NCI-H146 (cell line): Measurements from ENCODE around the gene POLR3K.

Experiments used
- DNase-seq: peaks from one replicate; lab custom pipeline; 2025; lab: John Stamatoyannopoulos, UW

POLR3K gene

GRCh38 chr16:78444-79150 lies 25.2 kb upstream of the POLR3K start:
- DNase-seq = peak; percentile 50

GRCh38 chr16:77807-78443 lies 24.5 kb upstream of the POLR3K start, which contains the start of gene MPG:
Gene MPG (plus strand): TSS chr16:78225. CDS start chr16:78310, 85 bp downstream.
- peak; percentile 91 for DNase-seq

- peak; percentile 77 for DNase-seq
Observed at GRCh38 chr16:77273-77806, 23.9 kb upstream of the POLR3K start.

GRCh38 chr16:76535-77272 lies 23.3 kb upstream of the POLR3K start:
- peak; percentile 83 for DNase-seq

- DNase-seq = no peak
Observed at GRCh38 chr16:75580-76501, 22.4 kb upstream of the POLR3K start.

GRCh38 chr16:74747-75334 lies 21.4 kb upstream of the POLR3K start:
- DNase-seq = no peak

- no peak for DNase-seq
Observed at GRCh38 chr16:74051-74746, 20.8 kb upstream of the POLR3K start.

GRCh38 chr16:72561-73548 lies 19.4 kb upstream of the POLR3K start, which contains the start of gene RHBDF1:
Gene RHBDF1 (minus strand): TSS chr16:72631. CDS start chr16:65015, 7,616 bp downstream.
- peak; percentile 37 for DNase-seq

- peak; percentile 17 for DNase-seq
Observed at GRCh38 chr16:71540-72401, 18.4 kb upstream of the POLR3K start.

- DNase-seq = no peak
Observed at GRCh38 chr16:71210-71539, 17.8 kb upstream of the POLR3K start.

- no peak for DNase-seq
Observed at GRCh38 chr16:69181-69580, 15.8 kb upstream of the POLR3K start.

GRCh38 chr16:67884-68789 lies 14.7 kb upstream of the POLR3K start:
- DNase-seq = no peak

- peak; percentile 61 for DNase-seq
Observed at GRCh38 chr16:67183-67791, 13.9 kb upstream of the POLR3K start.

- DNase-seq = no peak
Observed at GRCh38 chr16:66309-67182, 13.1 kb upstream of the POLR3K start.

- DNase-seq = peak; percentile 75
Observed at GRCh38 chr16:65745-66144, 12.3 kb upstream of the POLR3K start.

GRCh38 chr16:64914-65255 lies 11.5 kb upstream of the POLR3K start:
- no peak for DNase-seq
